Measurements from ENCODE around the gene PHC2. TPM values are rescaled to one million over a fixed set of nuclear protein-coding genes. Genes with fewer than 3 reads are reported as not detected.

PHC2 gene
- total and polyA plus RNA-seq, 3 donors from 2014 or later, result 121 to 178 (median 130) TPM

- TF ChIP-seq, protein P1, sequence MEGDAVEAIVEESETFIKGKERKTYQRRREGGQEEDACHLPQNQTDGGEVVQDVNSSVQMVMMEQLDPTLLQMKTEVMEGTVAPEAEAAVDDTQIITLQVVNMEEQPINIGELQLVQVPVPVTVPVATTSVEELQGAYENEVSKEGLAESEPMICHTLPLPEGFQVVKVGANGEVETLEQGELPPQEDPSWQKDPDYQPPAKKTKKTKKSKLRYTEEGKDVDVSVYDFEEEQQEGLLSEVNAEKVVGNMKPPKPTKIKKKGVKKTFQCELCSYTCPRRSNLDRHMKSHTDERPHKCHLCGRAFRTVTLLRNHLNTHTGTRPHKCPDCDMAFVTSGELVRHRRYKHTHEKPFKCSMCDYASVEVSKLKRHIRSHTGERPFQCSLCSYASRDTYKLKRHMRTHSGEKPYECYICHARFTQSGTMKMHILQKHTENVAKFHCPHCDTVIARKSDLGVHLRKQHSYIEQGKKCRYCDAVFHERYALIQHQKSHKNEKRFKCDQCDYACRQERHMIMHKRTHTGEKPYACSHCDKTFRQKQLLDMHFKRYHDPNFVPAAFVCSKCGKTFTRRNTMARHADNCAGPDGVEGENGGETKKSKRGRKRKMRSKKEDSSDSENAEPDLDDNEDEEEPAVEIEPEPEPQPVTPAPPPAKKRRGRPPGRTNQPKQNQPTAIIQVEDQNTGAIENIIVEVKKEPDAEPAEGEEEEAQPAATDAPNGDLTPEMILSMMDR (IDR thresholded peaks at IDR 0.05), result no peak
- TF ChIP-seq POLR2A (IDR thresholded peaks at IDR 0.05), result no peak
- Histone ChIP-seq H3K4me1 (peaks cover 35% of the 10 kb centered on the region), H3K36me3 (ENCODE audit: low read depth, missing control alignments) (no peaks in the 10 kb centered on the region), H3K27ac (peak overlapping the region in 1 of 2 donors; percentile 64), H3K9me3 (no peaks in the 10 kb centered on the region), H3K27me3 (no peaks in the 10 kb centered on the region), H3K4me3 (no peak overlapping the region)
- WGBS, 2 donors, result 47 to 65% methylated on average over 5 of the region's 5 CpGs
- intact Hi-C loops (cut with DNase I; ENCODE audit: low total_unique reads), result no loop called here
- no peak for DNase-seq
These were observed 67.4 kb downstream of the PHC2 start for GRCh38 chr1:33363470-33363861.

DNA sequence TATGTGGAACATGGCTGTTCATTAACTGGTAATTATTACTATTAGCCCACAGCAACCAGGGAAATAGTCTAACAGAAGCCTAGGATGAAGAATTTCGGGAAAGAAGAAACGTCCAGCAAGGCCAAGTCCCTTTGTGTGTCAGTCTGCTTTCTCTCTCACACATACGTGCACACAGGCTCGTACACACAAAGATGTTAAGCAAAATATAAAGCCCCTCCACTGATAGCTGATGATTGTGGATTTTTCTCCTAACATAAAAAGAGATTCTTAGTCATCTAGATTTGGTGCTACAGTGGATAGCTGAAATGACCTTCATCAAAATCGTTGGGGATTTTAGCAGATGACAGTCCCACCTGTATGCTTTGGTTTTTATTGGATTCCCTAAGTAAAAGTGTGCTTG lies 67.9 kb downstream of the PHC2 start:
- H3K36me3 ChIP-seq (ENCODE audit: low read depth, missing control alignments), result no peaks in the 10 kb centered on the region
- peak overlapping the region in 1 of 2 donors; percentile 64 for H3K27ac ChIP-seq
- intact Hi-C loops (cut with DNase I; ENCODE audit: low total_unique reads), result no loop called here
- 58 to 65% methylated on average over 5 of the region's 5 CpGs for WGBS, 2 donors
- TF ChIP-seq, protein P1 (IDR thresholded peaks at IDR 0.05), result no peak
- no peak for TF ChIP-seq POLR2A (IDR thresholded peaks at IDR 0.05)
- peaks cover 35% of the 10 kb centered on the region for H3K4me1 ChIP-seq
- no peaks in the 10 kb centered on the region for H3K27me3 ChIP-seq
- H3K9me3 ChIP-seq, result no peaks in the 10 kb centered on the region
- no peak for DNase-seq
- H3K4me3 ChIP-seq, result no peak overlapping the region

DNA sequence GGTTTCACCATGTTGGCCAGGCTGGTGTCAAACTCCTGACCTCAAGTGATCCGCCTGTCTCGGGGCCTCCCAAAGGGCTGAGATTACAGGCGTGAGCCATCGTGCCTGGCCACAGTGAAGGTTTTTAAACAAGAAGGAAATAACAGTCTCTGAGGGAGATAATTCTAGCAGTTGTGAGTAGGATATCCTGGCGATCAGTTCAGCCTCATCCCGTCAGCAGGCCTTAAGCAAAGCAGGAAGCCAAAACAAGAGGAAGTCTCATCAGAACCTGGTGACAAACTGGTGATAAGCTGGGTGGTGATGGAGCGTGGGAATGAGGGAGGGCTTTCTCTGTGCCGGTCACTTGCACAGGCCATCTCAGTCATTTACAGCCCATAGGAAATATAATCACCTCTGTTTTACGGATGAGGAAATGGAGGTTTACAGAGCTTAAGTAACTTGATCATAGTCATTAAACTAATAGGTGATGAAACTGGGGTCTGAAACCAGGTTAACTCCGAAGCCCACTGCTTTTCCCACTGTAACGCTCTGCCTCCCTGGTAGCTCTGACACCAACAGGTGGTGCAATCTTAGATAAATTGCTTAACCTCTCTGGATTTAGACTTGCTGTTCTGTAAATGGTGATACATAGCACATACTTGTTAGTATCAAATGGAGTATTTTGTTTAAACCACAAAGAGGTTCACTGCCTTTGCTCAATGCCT lies 69.2 kb downstream of the PHC2 start:
- intact Hi-C loops (cut with DNase I; ENCODE audit: low total_unique reads), result no loop called here
- Histone ChIP-seq H3K4me3 (no peak overlapping the region), H3K4me1 (peaks cover 35% of the 10 kb centered on the region), H3K27ac (no peak overlapping the region), H3K36me3 (ENCODE audit: low read depth, missing control alignments) (no peaks in the 10 kb centered on the region), H3K27me3 (no peaks in the 10 kb centered on the region), H3K9me3 (no peaks in the 10 kb centered on the region)
- TF ChIP-seq POLR2A (IDR thresholded peaks at IDR 0.05), result no peak
- TF ChIP-seq, protein P1 (IDR thresholded peaks at IDR 0.05), result no peak
- DNase-seq, result no peak
- 78 to 79% methylated on average over 11 of the region's 11 CpGs for WGBS, 2 donors

DNA sequence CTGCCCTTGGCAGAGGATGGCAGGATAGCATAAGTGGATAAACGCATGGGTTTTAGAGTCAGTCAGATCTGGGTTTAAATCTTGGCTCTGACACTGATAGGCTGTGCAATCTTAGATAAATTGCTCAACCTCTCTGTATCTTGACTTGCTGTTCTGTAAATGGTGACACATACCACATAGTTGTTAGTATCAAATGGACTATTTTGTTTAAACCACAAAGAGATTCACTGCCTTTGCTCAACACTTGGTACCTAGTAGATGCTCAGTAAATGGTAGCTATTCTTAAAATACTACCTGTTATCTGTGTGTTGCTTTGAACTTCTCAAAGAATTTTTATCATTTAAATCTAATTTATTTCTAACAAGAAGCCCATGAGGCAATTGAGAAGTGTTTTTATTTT lies 70.5 kb downstream of the PHC2 start:
- no peak overlapping the region for H3K27ac ChIP-seq

More for the DNA sequence above, 70.5 kb downstream of the PHC2 start:
- WGBS, 2 donors, result 86 to 88% methylated on average over 1 of the region's 1 CpG
- intact Hi-C loops (cut with DNase I; ENCODE audit: low total_unique reads), result no loop called here
- DNase-seq, result no peak
- Histone ChIP-seq H3K4me3 (no peak overlapping the region), H3K27me3 (no peaks in the 10 kb centered on the region), H3K36me3 (ENCODE audit: low read depth, missing control alignments) (no peaks in the 10 kb centered on the region), H3K4me1 (peaks cover 22% of the 10 kb centered on the region), H3K9me3 (no peaks in the 10 kb centered on the region)
- TF ChIP-seq, protein P1 (IDR thresholded peaks at IDR 0.05), result no peak
- TF ChIP-seq POLR2A (IDR thresholded peaks at IDR 0.05), result no peak
